Liver (tissue), 3 donors: ENCODE data around the gene MVB12B.

Experiments
- GABPA ChIP-seq, 2 donors: IDR thresholded peaks in 1 of 2; conservative IDR thresholded peaks in 1 of 2; 2 replicates each; pipeline ENCODE4 v1.6.1; 2016; ENCODE audit warnings: antibody characterized with exemption in 2 of 2, mild to moderate bottlenecking in 1 of 2, moderate library complexity in 1 of 2
- RAD21 ChIP-seq, 2 donors: IDR thresholded peaks; 2 replicates each; pipeline ENCODE4 v1.6.1; 2016; ENCODE audit warnings: antibody characterized with exemption in 2 of 2, mild to moderate bottlenecking in 2 of 2
- SP1 ChIP-seq: IDR thresholded peaks from 2 replicates; pipeline ENCODE4 v1.6.1; 2018; ENCODE audit warnings: antibody characterized with exemption, mild to moderate bottlenecking
- YY1 ChIP-seq: IDR thresholded peaks from 2 replicates; pipeline ENCODE4 v1.6.1; 2016; ENCODE audit warnings: antibody characterized with exemption, mild to moderate bottlenecking
- TF ChIP-seq, protein P1 (sequence below): fragments of 150-350 bp; IDR thresholded peaks from 2 replicates; pipeline ENCODE4 v1.5.1; 2017; ENCODE audit warnings: improper control_type of control experiment, low read depth, low read length; ENCODE audit not compliant: missing input control
- TF ChIP-seq, protein P2 (sequence below): IDR thresholded peaks from 2 replicates; pipeline ENCODE4 v1.6.1; 2016; ENCODE audit warnings: antibody characterized with exemption
- TF ChIP-seq, protein P3 (sequence below): IDR thresholded peaks from 2 replicates; pipeline ENCODE4 v1.6.1; 2016; ENCODE audit warnings: antibody characterized with exemption
- TF ChIP-seq, protein P4 (sequence below): IDR thresholded peaks from 2 replicates; pipeline ENCODE4 v1.6.1; 2016; ENCODE audit warnings: antibody characterized with exemption
- TF ChIP-seq, protein P5 (sequence below): IDR thresholded peaks from 2 replicates; pipeline ENCODE4 v1.6.1; 2016; ENCODE audit warnings: antibody characterized with exemption, mild to moderate bottlenecking
- donor health status: healthy.
- donor health status: healthy.

DNA sequence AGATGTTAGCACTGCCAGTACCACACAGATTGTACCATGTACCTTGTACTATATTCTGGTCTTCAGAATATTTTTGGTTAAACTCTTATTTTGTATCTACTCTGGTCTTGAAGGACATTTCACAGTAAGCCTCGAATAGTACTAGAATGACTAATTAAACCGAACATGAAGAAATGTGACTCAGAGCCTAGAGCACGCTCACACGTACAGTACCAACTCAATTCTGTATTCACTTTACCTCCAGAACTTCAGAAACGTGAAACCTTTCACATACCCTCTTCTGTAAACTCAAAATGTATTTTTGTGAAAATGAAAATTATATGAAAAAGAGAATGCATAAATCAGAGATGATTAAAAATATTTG, 112.8 kb downstream of the MVB12B start:
- TF ChIP-seq, protein P1, sequence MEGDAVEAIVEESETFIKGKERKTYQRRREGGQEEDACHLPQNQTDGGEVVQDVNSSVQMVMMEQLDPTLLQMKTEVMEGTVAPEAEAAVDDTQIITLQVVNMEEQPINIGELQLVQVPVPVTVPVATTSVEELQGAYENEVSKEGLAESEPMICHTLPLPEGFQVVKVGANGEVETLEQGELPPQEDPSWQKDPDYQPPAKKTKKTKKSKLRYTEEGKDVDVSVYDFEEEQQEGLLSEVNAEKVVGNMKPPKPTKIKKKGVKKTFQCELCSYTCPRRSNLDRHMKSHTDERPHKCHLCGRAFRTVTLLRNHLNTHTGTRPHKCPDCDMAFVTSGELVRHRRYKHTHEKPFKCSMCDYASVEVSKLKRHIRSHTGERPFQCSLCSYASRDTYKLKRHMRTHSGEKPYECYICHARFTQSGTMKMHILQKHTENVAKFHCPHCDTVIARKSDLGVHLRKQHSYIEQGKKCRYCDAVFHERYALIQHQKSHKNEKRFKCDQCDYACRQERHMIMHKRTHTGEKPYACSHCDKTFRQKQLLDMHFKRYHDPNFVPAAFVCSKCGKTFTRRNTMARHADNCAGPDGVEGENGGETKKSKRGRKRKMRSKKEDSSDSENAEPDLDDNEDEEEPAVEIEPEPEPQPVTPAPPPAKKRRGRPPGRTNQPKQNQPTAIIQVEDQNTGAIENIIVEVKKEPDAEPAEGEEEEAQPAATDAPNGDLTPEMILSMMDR, result no peak
- no peak for TF ChIP-seq GABPA (IDR thresholded peaks at IDR 0.05 in 1 of 2, conservative IDR thresholded peaks at IDR 0.05 in 1 of 2)
- TF ChIP-seq, protein P2, sequence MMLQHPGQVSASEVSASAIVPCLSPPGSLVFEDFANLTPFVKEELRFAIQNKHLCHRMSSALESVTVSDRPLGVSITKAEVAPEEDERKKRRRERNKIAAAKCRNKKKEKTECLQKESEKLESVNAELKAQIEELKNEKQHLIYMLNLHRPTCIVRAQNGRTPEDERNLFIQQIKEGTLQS, result no peak
- no peak for TF ChIP-seq YY1
- TF ChIP-seq, protein P3, sequence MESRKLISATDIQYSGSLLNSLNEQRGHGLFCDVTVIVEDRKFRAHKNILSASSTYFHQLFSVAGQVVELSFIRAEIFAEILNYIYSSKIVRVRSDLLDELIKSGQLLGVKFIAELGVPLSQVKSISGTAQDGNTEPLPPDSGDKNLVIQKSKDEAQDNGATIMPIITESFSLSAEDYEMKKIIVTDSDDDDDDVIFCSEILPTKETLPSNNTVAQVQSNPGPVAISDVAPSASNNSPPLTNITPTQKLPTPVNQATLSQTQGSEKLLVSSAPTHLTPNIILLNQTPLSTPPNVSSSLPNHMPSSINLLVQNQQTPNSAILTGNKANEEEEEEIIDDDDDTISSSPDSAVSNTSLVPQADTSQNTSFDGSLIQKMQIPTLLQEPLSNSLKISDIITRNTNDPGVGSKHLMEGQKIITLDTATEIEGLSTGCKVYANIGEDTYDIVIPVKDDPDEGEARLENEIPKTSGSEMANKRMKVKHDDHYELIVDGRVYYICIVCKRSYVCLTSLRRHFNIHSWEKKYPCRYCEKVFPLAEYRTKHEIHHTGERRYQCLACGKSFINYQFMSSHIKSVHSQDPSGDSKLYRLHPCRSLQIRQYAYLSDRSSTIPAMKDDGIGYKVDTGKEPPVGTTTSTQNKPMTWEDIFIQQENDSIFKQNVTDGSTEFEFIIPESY, result no peak
- TF ChIP-seq SP1, result no peak
- TF ChIP-seq, protein P4, sequence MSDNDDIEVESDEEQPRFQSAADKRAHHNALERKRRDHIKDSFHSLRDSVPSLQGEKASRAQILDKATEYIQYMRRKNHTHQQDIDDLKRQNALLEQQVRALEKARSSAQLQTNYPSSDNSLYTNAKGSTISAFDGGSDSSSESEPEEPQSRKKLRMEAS, result no peak
- no peak for TF ChIP-seq RAD21 (IDR thresholded peaks at IDR 0.05)
- TF ChIP-seq, protein P5, sequence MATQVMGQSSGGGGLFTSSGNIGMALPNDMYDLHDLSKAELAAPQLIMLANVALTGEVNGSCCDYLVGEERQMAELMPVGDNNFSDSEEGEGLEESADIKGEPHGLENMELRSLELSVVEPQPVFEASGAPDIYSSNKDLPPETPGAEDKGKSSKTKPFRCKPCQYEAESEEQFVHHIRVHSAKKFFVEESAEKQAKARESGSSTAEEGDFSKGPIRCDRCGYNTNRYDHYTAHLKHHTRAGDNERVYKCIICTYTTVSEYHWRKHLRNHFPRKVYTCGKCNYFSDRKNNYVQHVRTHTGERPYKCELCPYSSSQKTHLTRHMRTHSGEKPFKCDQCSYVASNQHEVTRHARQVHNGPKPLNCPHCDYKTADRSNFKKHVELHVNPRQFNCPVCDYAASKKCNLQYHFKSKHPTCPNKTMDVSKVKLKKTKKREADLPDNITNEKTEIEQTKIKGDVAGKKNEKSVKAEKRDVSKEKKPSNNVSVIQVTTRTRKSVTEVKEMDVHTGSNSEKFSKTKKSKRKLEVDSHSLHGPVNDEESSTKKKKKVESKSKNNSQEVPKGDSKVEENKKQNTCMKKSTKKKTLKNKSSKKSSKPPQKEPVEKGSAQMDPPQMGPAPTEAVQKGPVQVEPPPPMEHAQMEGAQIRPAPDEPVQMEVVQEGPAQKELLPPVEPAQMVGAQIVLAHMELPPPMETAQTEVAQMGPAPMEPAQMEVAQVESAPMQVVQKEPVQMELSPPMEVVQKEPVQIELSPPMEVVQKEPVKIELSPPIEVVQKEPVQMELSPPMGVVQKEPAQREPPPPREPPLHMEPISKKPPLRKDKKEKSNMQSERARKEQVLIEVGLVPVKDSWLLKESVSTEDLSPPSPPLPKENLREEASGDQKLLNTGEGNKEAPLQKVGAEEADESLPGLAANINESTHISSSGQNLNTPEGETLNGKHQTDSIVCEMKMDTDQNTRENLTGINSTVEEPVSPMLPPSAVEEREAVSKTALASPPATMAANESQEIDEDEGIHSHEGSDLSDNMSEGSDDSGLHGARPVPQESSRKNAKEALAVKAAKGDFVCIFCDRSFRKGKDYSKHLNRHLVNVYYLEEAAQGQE, result no peak
